ENCODE results near the gene LRMDA. TPM values are rescaled to one million over a fixed set of nuclear protein-coding genes. Genes with fewer than 3 reads are reported as not detected.

The LRMDA gene
- total RNA-seq, 1 experiment from 2014 or later, result 4.8 TPM

DNA sequence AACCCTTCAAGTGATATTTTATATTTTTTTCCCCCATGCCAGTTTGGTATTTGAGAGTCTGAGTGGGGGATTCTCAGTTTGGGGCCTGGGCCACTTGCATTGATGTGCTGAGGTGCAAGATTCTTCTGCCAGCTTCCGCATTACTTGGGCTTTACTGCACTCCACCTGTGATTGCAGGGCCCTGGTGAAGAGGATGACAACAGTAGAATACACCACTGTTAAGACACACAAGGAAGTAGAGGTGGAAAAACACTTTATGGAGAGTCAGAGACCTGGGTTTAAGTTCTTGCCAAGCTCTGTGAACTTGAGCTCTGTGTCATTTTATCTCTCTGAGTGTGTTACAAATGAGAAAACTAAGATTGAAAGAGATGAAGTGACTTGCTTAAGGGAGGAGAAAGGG is 209.4 kb downstream of the LRMDA start:
- intact Hi-C loops (cut with micrococcal nuclease), result no loop called here
- no peak for ATAC-seq
- POLR2A ChIA-PET, result no interaction called here
- no peaks in the 10 kb centered on the region for H3K9me2 ChIP-seq (ENCODE audit: insufficient read depth)
- peaks cover 56% of the 10 kb centered on the region for H3K27me3 ChIP-seq (ENCODE audit: insufficient read depth, low read length)
- no TSS peak for BruUV-seq (replicated peaks)
- H3K4me3 ChIP-seq (replicated peaks in 1 of 2; ENCODE audit: low read depth in 1 of 2, low read length in 2 of 2), result no peak overlapping the region
- H3K4me1 ChIP-seq (ENCODE audit: control insufficient read depth in 1 of 2, insufficient read depth in 2 of 2, low read length in 2 of 2), result no peaks in the 10 kb centered on the region
- CTCF ChIA-PET, result no interaction called here
- H3K27ac ChIP-seq (ENCODE audit: low read depth, low read length), result no peak overlapping the region
- no peaks in the 10 kb centered on the region for H3K79me2 ChIP-seq (ENCODE audit: insufficient read depth, low read length)
- DNase-seq (ENCODE audit: low read depth, low spot score), result no peak
- RAD21 ChIA-PET (ENCODE audit: low non-redundant PET in 1 of 2, low total read pairs in 2 of 2, uncharacterized antibody in 2 of 2, unreplicated experiment in 2 of 2), result no interaction called here
- no peak overlapping the region for H3K4me2 ChIP-seq (ENCODE audit: low read length)
- no peak overlapping the region for H3K9ac ChIP-seq (ENCODE audit: low read length)
- TF ChIP-seq YY1 (IDR thresholded peaks at IDR 0.05; ENCODE audit: extremely low read depth, insufficient replicate concordance, low read depth, low read length) (no peak), SRF (IDR thresholded peaks at IDR 0.05; ENCODE audit: low read depth) (no peak), EGR1 (IDR thresholded peaks at IDR 0.05; ENCODE audit: low read depth) (no peak), POLR2A (IDR thresholded peaks at IDR 0.05; ENCODE audit: borderline replicate concordance, extremely low read depth, insufficient read depth, insufficient read length) (no peak), CBX3 (IDR thresholded peaks at IDR 0.05; ENCODE audit: low read depth) (no peak), JUND (IDR thresholded peaks at IDR 0.05) (no peak), POLR2AphosphoS5 (IDR thresholded peaks at IDR 0.05; ENCODE audit: low read depth, low read length) (no peak), CEBPB (IDR thresholded peaks at IDR 0.05; ENCODE audit: low read depth) (no peak), RAD21 (IDR thresholded peaks at IDR 0.05; ENCODE audit: low read depth) (no peak), ZNF274 (IDR thresholded peaks at IDR 0.05; ENCODE audit: low read depth, low read length) (no peak), SIN3A (IDR thresholded peaks at IDR 0.05; ENCODE audit: low read depth) (no peak), SP1 (IDR thresholded peaks at IDR 0.05; ENCODE audit: low read depth) (no peak), ELF1 (IDR thresholded peaks at IDR 0.05; ENCODE audit: borderline replicate concordance, low read depth) (no peak), FOSL1 (IDR thresholded peaks at IDR 0.05; ENCODE audit: low read depth) (no peak), EZH2 (IDR thresholded peaks at IDR 0.05) (no peak)
- TF ChIP-seq, protein P1, sequence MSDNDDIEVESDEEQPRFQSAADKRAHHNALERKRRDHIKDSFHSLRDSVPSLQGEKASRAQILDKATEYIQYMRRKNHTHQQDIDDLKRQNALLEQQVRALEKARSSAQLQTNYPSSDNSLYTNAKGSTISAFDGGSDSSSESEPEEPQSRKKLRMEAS (IDR thresholded peaks at IDR 0.05), result no peak
- TF ChIP-seq, protein P2, sequence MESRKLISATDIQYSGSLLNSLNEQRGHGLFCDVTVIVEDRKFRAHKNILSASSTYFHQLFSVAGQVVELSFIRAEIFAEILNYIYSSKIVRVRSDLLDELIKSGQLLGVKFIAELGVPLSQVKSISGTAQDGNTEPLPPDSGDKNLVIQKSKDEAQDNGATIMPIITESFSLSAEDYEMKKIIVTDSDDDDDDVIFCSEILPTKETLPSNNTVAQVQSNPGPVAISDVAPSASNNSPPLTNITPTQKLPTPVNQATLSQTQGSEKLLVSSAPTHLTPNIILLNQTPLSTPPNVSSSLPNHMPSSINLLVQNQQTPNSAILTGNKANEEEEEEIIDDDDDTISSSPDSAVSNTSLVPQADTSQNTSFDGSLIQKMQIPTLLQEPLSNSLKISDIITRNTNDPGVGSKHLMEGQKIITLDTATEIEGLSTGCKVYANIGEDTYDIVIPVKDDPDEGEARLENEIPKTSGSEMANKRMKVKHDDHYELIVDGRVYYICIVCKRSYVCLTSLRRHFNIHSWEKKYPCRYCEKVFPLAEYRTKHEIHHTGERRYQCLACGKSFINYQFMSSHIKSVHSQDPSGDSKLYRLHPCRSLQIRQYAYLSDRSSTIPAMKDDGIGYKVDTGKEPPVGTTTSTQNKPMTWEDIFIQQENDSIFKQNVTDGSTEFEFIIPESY (IDR thresholded peaks at IDR 0.05; ENCODE audit: extremely low read depth, insufficient replicate concordance, low read length), result no peak
- TF ChIP-seq, protein P3, sequence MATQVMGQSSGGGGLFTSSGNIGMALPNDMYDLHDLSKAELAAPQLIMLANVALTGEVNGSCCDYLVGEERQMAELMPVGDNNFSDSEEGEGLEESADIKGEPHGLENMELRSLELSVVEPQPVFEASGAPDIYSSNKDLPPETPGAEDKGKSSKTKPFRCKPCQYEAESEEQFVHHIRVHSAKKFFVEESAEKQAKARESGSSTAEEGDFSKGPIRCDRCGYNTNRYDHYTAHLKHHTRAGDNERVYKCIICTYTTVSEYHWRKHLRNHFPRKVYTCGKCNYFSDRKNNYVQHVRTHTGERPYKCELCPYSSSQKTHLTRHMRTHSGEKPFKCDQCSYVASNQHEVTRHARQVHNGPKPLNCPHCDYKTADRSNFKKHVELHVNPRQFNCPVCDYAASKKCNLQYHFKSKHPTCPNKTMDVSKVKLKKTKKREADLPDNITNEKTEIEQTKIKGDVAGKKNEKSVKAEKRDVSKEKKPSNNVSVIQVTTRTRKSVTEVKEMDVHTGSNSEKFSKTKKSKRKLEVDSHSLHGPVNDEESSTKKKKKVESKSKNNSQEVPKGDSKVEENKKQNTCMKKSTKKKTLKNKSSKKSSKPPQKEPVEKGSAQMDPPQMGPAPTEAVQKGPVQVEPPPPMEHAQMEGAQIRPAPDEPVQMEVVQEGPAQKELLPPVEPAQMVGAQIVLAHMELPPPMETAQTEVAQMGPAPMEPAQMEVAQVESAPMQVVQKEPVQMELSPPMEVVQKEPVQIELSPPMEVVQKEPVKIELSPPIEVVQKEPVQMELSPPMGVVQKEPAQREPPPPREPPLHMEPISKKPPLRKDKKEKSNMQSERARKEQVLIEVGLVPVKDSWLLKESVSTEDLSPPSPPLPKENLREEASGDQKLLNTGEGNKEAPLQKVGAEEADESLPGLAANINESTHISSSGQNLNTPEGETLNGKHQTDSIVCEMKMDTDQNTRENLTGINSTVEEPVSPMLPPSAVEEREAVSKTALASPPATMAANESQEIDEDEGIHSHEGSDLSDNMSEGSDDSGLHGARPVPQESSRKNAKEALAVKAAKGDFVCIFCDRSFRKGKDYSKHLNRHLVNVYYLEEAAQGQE (IDR thresholded peaks at IDR 0.05; ENCODE audit: low read depth), result no peak
- TF ChIP-seq, protein P4, sequence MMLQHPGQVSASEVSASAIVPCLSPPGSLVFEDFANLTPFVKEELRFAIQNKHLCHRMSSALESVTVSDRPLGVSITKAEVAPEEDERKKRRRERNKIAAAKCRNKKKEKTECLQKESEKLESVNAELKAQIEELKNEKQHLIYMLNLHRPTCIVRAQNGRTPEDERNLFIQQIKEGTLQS (IDR thresholded peaks at IDR 0.05), result no peak
- no peaks in the 10 kb centered on the region for H4K20me1 ChIP-seq (ENCODE audit: insufficient read depth)
- H2AFZ ChIP-seq (ENCODE audit: low read depth, low read length, poor library complexity, severe bottlenecking), result no peak overlapping the region
- H3K36me3 ChIP-seq (ENCODE audit: control insufficient read depth in 1 of 2, insufficient read depth in 2 of 2, low read length in 2 of 2), result no peaks in the 10 kb centered on the region
- no peaks in the 10 kb centered on the region for H3K9me3 ChIP-seq (ENCODE audit: control insufficient read depth in 1 of 2, insufficient read depth in 1 of 2, low read depth in 1 of 2, low read length in 2 of 2)

Measured in HCT116 (cell line).